HG03439 (cell line): Measurements from ENCODE around the gene PDS5A.
"Not testable (repeated sequence)": the region's sequence is repeated elsewhere in the genome, so short reads cannot be mapped to it uniquely, and the experiment has no call there.

Experiments used
- ATAC-seq: cut with Tn5 transposase; IDR thresholded peaks from one replicate; pipeline ENCODE4 v1.9.1; 2021; ENCODE audit warnings: mild to moderate bottlenecking, moderate library complexity; ENCODE audit not compliant: unreplicated experiment

The PDS5A gene

GRCh38 chr4:39977489-39978377 is at the start of gene PDS5A:
PDS5A (minus strand) TSS chr4:39977911; CDS start chr4:39976577, 1,334 bp downstream.
- peak; percentile 73 for ATAC-seq

GRCh38 chr4:40024049-40024448 is 46.3 kb upstream of the PDS5A start:
- not testable (repeated sequence) for ATAC-seq

DNA sequence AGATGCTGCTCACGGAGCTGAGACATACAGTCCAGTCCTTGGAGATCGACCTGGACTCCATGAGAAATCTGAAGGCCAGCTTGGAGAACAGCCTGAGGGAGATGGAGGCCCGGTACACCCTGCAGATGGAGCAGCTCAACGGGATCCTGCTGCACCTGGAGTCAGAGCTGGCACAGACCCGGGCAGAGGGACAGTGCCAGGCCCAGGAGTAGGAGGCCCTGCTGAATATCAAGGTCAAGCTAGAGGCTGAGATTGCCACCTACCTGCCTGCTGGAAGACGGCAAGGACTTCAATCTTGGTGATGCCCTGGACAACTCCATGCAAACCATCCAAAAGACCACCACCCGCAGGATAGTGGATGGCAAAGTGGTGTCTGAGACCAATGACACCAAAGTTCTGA is 43.4 kb upstream of the PDS5A start:
- ATAC-seq = not testable (repeated sequence)

DNA sequence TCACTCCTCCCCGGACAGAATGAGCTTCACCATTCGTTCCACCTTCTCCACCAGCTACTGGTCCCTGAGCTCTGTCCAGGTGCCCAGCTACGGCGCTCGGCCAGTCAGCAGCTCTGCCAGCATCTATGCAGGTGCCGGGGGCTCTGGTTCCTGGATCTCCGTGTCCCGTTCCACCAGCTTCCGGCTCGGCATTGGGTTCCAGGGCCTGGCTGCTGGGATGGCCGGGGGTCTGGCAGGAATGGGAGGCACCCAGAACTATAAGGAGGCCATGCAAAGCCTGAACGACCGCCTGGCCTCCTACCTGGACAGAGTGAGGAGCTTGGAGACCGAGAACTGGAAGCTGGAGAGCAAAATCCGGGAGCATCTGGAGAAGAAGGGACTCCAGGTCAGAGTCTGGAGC is 42.5 kb upstream of the PDS5A start:
- ATAC-seq = no peak

DNA sequence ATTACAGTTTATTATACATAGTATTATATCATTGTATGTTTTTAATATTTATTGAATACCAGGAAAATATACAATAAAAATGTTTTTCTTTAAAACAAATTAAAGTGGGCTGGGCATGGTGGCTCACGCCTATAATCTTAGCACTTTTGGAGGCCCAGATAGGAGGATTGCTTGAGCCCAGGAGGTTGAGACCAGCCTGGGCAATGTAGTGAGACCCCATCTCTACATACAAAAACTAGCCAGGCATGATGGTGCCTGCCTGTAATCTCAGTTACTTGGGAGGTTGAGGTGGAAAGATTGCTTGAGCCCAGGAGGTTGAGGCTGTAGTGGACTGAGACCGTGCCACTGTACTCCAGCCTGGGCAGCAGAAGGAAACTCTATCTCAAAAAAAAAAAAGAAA is 38.3 kb upstream of the PDS5A start:
- ATAC-seq = no peak

DNA sequence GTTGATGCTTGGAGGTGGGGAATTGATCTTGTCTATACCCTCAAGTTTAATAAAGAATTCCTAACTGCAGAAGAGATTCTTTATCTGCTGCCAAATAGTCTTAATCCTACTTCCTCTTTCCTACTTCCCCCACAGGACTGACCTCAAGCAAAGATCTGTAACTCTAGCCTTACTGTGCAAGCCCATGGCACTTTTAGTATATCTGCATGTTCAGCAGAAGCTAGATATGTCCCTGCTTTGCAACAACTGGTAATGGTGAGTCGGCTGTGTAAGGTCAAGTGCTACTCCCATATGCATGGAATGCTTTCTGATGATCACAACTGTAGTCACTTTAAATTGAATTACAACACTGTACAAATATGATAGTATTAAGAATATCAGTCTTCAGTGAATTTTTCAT is 26.3 kb upstream of the PDS5A start:
- no peak for ATAC-seq

GRCh38 chr4:40000711-40001110 is 23.0 kb upstream of the PDS5A start:
- ATAC-seq = no peak

DNA sequence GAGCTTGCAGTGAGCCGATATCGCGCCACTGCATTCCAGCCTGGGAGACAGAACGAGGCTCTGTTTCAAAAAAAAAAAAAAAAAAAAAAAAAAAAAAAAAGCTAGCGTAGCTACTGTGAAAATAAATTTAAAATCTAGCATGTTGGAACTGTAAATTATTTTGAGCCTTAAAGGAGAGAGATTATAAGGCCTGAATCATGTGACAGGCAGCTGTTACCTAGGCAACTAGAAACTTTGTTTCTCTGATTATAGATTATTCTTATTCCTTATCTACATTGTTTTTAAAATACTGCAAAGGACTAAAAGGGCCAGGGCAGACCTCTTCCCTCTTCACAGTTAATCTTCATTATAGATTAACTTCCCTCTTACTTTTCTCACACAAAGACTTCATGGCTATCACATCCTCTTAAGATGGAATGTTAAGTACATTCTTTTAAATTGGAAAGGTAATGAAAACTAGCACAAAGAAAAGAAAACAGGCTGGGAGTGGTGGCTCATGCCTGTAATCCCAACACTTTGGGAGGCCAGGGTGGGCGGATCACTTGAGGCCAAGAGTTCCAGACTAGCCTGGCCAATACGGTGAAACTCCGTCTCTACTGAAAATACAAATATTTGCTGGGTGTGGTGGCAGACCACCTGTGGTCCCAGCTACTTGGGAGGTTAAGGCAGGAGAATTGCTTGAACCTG is 21.1 kb upstream of the PDS5A start:
- ATAC-seq = no peak

DNA sequence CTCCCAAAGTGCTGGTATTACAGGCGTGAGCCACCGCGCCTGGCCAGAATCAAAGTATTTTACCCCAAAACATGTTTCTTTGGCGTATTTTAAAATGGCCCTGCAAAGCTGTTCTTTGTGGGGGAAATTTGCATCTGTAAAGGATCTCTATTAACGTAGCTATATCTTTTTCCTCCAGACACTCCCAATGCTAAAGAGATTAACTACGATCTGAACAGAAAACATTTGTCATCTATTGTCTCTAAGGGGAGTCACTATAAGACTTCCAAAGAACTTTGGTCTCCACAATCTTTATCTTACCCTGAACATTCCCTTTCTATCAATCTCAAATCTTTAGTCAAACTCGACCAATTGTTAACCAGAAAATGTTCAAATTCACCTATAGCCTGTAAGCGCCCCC is 19.1 kb upstream of the PDS5A start:
- ATAC-seq = no peak

DNA sequence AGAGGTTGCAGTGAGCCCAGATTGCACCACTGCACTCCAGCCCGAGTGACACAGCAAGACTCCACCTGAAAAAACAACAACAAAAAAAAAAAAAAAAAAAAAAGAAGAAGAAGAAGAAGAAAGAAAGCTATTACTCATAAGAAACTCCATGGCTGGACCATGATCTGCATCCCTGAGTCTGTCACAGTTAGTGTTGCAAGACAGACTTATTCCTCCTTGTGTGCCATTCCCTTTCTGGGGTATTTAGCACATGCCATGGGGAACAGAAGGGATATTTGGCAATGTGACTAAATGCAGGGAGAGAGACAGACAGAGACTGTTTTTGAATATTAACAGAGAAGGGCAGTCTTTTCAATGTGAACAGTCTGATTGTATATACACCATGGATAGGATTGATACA is 16.7 kb upstream of the PDS5A start:
- ATAC-seq = no peak

DNA sequence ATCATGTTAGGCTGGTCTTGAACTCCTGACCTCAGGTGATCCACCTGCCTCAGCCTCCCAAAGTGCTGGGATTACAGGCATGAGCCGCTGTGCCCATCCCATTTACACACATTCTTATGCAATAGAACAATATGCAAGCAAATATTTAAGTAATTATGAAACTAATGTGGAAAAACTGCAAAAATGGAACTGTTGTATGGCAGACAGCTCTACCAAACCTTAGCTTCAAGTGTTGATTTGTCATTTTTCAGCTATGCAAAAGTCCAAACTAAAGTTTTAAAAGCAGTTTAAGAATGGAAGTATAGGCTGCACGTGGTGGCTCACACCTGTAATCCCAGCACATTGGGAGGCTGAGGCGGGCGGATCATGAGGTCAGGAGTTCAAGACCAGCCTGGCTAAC is 11.7 kb upstream of the PDS5A start:
- not testable (repeated sequence) for ATAC-seq

- no peak for ATAC-seq
These were observed 9.8 kb upstream of the PDS5A start for GRCh38 chr4:39987485-39987884.

DNA sequence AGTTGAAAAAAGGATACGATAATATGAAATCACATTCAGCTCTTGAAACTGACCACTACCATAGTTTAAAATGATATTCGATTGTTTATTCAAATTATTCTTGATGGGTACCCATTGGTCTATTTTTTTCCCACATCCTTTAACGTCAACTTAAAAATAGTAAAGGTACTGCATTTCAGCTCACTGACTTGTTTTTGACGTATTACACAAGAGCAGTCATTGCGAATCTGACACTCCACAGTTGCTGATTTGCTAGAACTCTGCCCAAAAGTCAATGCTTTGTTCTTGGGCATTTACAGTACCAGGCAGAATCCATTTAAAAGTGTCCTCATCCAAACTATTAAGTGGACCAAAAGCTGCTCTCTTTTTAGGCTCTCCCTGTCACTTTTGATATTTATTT is 1.2 kb upstream of the PDS5A start:
- no peak for ATAC-seq

GRCh38 chr4:39978378-39978775 is 666 bp upstream of the PDS5A start:
- ATAC-seq = no peak

GRCh38 chr4:39976945-39977488 is 694 bp downstream of the PDS5A start:
- ATAC-seq = peak; percentile 22

- ATAC-seq = peak; percentile 43
These were observed 1.4 kb downstream of the PDS5A start for GRCh38 chr4:39976141-39976944.

DNA sequence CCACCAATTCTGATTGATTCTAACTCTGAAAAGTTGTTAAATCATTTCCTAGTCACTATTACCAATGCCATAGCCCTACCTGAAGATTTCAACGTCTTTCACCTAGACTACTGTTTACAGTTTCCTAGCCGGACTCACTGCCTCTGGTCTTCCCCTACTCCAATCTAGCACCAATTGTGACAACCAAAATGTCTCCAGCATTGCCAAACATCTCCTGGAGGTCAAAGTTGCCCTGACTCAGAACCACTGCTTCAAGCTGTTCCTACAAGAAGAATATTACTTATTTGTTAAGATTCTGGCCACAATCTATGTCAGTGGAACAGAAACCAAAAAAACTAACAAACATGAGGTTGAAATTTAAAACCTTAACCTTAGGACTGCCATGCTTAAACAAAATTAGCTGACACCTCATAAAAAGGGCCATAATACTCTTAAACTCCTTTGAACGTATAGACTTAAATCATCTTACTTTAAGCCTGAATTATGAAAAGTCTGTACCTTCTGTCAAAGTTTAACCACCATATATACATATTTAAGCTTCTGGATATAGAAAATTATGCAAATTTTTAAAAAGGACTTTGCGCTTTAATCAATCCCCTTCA is 2.1 kb downstream of the PDS5A start:
- no peak for ATAC-seq

GRCh38 chr4:39973052-39973451 is 4.7 kb downstream of the PDS5A start:
- ATAC-seq = not testable (repeated sequence)

DNA sequence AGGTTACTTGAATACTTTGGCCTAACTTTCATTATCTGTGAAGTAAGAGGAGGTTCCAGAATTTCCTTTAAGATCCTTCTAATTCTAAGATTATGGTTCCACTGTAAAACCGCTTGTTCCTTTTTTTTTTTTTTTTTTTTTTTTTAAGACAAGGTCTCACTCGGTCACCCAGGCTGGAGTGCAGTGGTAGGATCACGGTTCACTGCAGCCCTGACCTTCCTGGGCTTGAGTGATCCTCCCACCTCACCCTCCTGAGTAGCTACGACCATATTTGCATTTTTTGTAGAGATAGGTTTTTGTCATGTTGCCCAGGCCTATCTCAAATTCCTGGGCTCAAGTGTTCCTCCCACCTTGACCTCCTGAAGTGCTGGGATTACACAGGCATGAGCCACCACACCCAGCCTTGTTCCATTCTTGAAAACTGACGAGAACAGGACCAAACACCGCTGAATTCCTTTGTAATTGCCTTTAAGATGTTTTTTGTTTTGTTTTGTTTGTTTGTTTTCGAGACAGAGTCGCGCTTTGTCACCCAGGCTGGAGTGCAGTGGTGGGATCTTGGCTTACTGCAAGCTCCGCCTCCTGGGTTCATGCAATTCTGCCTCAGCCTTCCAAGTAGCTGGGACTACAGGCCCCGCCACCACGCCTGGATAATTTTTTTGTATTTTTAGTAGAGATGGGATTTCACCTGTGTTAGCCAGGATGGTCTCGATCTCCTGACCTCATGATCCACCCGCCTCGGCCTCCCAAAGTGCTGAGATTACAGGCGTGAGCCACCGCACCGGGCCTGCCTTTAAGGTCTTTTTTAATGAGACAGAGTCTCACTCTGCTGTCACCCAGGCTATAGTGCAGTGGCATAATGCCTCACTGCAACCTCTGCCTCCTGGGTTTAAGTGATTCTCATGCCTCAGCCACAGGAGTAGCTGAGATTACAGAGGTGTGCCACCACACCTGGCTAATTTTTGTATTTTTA is 6.8 kb downstream of the PDS5A start:
- ATAC-seq = no peak

DNA sequence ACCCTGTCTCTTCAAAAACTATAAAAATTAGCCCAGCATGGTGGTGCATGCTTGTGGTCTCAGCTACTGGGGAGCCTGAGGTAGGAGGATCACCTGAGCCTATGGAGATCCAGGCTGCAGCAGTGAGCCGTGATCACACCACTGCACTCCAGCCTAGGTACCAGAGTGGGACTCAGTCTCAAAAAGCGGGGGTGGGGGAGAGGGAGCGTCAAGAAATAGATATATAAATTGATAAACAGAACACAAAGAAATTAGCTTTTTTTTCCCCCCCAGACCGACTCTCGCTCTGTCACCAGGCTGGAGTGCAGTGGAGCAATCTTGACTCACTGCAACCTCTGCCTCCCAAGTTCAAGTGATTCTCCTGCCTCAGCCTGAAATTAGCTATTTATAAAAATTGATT is 14.1 kb downstream of the PDS5A start:
- ATAC-seq = no peak
